Duodenal mucosa (tissue), 2 donors: ENCODE data around the gene CHI3L2.
A peak's percentile ranks its signal among the peaks of the same experiment; 100 is the strongest.

ENCODE experiments used
- H3K27ac ChIP-seq: one replicate; pipeline ENCODE4 v1.7.0; 2013; ENCODE audit warnings: low read depth, low read length
- H3K27me3 ChIP-seq, 2 donors: one replicate each; pipeline ENCODE4 v1.7.0; 2013; ENCODE audit warnings: low read length in 2 of 2, control low read depth in 1 of 2; ENCODE audit not compliant: insufficient read depth in 2 of 2, control insufficient read depth in 1 of 2
- H3K36me3 ChIP-seq, 2 donors: one replicate each; pipeline ENCODE4 v1.7.0; 2013; ENCODE audit warnings: low read length in 2 of 2, control low read depth in 1 of 2; ENCODE audit not compliant: insufficient read depth in 2 of 2, control insufficient read depth in 1 of 2
- H3K4me1 ChIP-seq, 2 donors: one replicate each; pipeline ENCODE4 v1.7.0; 2013; ENCODE audit warnings: low read length in 2 of 2, control low read depth in 1 of 2; ENCODE audit not compliant: insufficient read depth in 2 of 2, control insufficient read depth in 1 of 2
- H3K4me3 ChIP-seq, 2 donors: one replicate each; pipeline ENCODE4 v1.7.0; 2013; ENCODE audit warnings: low read length in 2 of 2, low read depth in 1 of 2
- H3K9ac ChIP-seq, 2 donors: one replicate each; pipeline ENCODE4 v1.7.0; 2013; ENCODE audit warnings: low read length in 2 of 2, low read depth in 1 of 2
- H3K9me3 ChIP-seq, 2 donors: one replicate each; pipeline ENCODE4 v1.7.0; 2013; ENCODE audit warnings: low read length in 2 of 2, control low read depth in 1 of 2; ENCODE audit not compliant: control insufficient read depth in 1 of 2

The CHI3L2 gene

DNA sequence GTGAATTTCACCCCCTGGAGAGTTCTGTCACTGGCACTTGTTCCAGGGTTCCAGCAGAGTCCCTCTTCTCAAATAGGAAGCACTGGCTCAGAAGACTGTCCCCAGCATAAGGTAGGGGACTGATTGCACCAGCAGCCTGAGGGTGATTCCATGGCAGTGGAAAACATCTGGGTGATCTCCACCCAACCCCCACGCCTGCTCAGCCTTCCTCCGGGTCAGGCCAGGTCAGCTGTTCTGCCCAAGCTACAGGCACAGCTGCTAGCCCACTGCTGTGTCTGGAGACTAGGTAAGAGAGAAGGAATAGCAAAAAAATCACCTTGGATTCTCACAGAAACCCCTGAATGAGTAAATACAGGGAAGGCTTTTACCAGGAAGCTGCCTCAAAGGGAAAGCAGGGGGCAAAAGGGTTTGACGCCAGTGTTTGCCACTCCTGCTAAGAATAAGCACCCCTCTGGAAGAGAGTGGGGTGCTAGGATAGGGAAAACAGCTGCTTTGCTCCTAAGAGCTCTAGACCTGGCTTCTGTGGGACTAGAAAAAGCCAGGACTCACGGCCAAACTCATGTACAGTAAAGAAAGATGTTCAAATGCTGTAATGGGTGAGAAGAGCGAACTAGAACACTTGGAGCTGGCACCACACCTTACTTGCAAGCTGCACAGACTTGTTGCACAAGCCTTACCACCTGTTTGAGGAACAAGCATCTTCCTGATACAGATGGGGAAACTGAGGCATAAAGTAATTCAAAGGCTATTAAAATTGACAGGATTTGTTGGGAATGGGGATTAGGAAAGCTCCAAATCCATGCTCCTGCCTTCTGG lies 26.0 kb upstream of the CHI3L2 start:
- no peak overlapping the region for H3K27ac ChIP-seq
- peak overlapping the region; percentile 56 to 59 for H3K4me3 ChIP-seq
- H3K36me3 ChIP-seq = peaks cover 27 to 36% of the 10 kb centered on the region in 2 donors
- H3K27me3 ChIP-seq = no peaks in the 10 kb centered on the region
- peak overlapping the region; percentile 10 to 48 for H3K9ac ChIP-seq
- H3K9me3 ChIP-seq = no peaks in the 10 kb centered on the region
- H3K4me1 ChIP-seq = peaks cover 51 to 60% of the 10 kb centered on the region in 2 donors

DNA sequence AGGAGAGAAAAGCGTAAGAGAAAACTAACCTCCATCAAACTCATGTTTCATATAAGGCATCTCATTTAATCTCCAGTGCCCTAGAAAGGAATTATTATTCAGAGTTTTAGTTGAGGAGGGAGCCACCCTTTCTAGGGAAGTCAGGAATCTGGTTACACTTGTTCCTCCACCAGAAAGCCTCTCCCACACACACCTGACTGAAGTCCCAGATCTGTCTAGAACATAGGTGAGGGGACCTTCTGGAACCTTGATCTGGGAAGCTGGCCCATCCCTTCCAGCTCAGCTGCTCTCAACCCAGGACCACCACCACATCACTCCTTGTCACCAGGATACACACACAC lies 25.2 kb upstream of the CHI3L2 start:
- Histone ChIP-seq H3K36me3 (peaks cover 18 to 28% of the 10 kb centered on the region in 2 donors), H3K9me3 (no peaks in the 10 kb centered on the region), H3K4me1 (peaks cover 51 to 55% of the 10 kb centered on the region in 2 donors), H3K9ac (peak overlapping the region in 1 of 2 donors; percentile 77), H3K27me3 (no peaks in the 10 kb centered on the region), H3K4me3 (peak overlapping the region; percentile 56 to 77), H3K27ac (peak overlapping the region; percentile 91)

DNA sequence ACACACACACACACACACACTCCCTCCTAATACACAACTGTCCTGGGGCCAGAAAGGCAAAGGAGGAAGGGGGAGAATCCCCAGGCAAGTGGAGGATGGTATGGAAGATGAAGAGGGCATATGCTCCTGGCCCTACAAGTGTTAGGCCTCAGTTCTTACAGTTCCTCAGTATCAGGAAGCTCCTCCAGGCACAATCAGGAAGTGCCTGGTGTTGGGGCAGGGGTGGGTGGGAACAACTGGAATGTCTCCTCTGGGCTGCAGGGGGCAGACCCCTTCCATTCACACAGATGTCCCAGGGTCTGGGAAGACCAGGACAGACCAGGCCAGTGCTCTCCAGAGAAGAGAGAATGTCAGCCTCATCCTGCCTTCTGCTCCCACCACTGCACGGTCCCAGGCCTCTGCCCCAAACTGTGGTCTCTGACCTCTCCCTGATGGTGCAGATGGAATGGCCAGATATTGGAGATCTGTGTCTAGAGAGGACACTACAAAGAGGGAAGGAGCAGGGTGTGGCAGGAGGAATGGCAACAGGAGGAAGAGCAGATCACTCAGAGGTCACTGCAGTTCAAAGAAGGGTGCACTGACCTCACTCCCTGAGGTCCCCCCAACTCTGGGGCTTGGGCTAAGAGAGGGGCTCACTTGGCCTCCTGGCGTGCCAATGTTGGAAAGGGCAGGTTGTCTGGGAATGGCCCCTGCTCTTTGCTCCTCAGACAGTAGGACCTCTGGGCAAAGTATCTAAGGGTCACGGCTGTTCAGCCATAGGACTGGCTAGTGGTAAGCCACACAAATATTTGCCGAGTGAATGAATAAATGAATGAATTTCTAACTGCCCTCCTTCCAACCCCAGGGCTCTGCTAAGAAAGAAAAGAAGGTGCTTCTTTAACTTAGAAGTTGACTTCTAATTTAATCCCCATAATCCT lies 24.5 kb upstream of the CHI3L2 start:
- Histone ChIP-seq H3K9ac (peak overlapping the region; percentile 73 to 77), H3K27me3 (no peaks in the 10 kb centered on the region), H3K4me3 (peak overlapping the region; percentile 71 to 77), H3K4me1 (peaks cover 51 to 52% of the 10 kb centered on the region in 2 donors), H3K27ac (peak overlapping the region; percentile 91), H3K36me3 (peaks cover 12 to 22% of the 10 kb centered on the region in 2 donors), H3K9me3 (no peaks in the 10 kb centered on the region)

DNA sequence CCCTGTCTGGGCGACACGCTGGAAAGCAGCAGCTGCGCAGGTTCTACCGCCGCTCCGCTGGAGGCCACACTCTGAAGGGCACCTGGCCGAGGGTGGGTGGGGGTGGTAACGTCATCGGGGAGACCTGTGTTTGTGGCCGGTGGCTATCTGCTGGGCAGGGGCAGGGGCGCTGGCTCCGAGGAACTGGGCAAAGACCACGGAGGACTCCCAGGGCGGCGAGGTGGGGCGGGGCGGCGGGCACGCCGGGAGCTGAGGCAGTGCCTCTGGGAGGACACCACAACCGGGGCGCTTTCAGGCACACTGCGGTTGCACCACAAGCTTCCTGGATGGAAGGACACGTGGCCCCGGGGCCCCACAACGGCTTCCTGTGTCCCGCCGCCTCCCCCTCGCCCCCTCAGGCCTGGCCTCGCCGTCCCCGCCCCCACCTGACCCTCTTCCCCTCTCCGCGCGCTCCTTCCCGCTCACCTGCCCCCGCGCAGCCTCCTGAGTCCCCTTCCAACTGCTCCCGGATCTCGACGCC lies 23.8 kb upstream of the CHI3L2 start:
- H3K27ac ChIP-seq = peak overlapping the region; percentile 91
- no peaks in the 10 kb centered on the region for H3K9me3 ChIP-seq
- peaks cover 51 to 52% of the 10 kb centered on the region in 2 donors for H3K4me1 ChIP-seq
- H3K9ac ChIP-seq = peak overlapping the region; percentile 73 to 77
- H3K4me3 ChIP-seq = peak overlapping the region; percentile 71 to 77
- H3K27me3 ChIP-seq = no peaks in the 10 kb centered on the region
- H3K36me3 ChIP-seq = peaks cover 5 to 14% of the 10 kb centered on the region in 2 donors

DNA sequence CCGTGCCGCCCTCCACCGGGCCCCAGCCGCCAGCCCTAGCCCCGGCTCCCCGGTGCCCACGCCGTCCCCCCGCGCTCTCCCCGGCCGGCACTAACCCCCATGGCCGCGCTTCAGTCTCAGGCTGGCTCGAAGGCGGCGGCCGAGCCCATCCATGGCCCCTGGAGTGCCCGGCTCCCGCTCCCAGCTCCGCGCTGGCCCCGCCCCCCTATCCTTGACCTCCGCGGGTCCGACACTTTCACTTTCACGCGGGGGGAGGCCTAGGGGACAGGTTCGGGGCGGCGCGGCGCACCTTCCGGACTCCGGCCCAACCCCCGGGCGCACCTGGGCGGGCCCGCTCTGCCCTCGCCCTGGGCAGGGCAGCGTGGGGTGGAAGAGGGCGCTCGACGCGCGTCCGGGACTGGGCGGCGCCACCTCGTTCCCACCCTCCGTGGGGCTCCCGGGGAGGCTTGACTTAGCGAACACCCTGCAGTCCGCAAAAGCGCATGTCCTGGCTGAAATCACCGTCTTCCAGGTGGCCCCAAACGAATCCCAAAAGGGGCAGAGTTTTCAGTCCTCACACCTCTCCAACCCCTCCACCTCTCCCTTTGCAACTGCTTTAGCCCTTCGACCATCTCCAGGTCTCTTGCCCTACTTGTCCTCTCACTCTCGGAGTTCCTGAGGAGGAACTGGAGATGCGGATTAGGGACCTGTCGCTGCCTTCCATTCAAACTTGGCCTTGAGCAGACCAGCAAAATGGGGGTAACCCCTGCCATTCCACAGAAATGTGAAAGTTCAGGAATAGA lies 23.1 kb upstream of the CHI3L2 start:
- Histone ChIP-seq H3K9me3 (no peaks in the 10 kb centered on the region), H3K27ac (peak overlapping the region; percentile 91), H3K36me3 (peaks cover 0 to 7% of the 10 kb centered on the region in 2 donors), H3K4me1 (peaks cover 51 to 52% of the 10 kb centered on the region in 2 donors), H3K9ac (peak overlapping the region; percentile 71 to 77), H3K27me3 (no peaks in the 10 kb centered on the region), H3K4me3 (peak overlapping the region; percentile 71 to 77)

DNA sequence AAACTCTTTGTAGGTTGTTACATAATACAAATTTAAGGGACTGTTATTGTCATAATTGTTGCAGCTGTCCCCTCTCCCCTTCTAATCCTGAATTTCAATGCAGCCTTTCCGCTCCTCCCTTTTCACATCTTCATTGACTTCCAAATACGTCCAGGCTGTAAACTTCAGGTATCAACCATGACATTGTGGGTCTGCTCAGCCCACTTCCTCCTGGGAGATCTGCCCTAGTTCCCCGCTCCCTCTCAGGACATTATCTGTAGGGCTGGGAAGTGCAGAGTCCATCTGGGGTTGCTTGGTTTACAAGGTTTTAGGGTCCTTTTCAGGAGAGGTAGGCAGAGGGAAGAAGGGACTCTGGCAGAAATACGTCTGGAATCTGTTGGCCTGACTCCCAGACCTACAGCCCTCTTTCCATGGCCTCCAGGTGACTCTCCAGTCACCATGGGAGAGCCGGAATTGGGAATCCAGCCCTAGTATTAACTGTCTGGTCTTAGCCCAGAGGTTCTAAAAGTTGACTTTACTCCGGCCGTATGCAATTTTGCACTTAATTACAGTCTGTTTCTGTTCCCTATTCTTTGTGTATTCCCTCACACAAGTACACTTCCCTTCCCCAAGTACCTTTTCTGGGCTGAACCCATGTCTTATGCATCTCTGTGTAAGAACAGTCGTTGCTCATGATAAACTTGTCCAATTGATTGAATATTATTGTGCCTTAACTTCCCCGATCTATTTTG lies 22.4 kb upstream of the CHI3L2 start:
- Histone ChIP-seq H3K9ac (peak overlapping the region; percentile 57 to 71), H3K36me3 (peaks cover 0 to 3% of the 10 kb centered on the region in 2 donors), H3K4me1 (peaks cover 45% of the 10 kb centered on the region in 2 donors), H3K27me3 (no peaks in the 10 kb centered on the region), H3K27ac (peak overlapping the region; percentile 91), H3K4me3 (peak overlapping the region; percentile 71 to 77), H3K9me3 (no peaks in the 10 kb centered on the region)

DNA sequence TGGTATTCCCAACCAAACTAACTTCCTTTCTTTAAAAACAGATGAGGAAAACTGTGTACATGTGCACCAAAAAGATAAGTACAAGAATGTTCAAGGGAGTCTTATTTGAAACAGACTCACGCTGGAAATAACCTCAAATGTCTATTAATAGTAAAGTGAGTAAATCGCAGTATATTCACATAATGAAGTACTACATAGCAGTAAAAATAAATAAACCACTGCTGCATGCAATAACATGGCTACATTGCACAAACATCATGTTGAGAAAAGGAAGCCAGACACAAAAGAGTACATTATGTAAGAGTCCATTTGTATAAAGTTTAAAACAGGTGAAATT lies 21.8 kb upstream of the CHI3L2 start:
- H3K27ac ChIP-seq = no peak overlapping the region

DNA sequence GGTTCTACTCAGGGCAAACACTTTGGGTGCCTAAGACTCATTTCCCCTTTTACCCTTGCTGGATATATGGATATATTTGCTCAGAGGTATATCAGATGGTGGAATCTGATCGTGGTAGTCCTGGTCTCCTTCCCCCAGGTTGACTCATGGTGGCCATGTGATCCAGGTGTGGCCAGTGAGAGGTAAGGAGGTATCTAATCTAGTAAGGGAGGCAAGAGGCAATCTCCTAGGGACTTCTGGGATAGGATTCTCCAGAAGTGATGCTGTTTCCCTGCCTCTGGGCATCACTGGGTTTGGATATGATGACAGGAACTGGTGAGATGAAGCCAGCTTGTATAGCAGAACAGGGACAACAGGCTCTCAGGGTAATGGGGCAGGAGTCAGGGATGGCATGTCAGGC lies 18.6 kb upstream of the CHI3L2 start:
- no peaks in the 10 kb centered on the region for H3K9me3 ChIP-seq
- peaks cover 12 to 19% of the 10 kb centered on the region in 2 donors for H3K4me1 ChIP-seq
- H3K4me3 ChIP-seq = no peak overlapping the region
- H3K27ac ChIP-seq = no peak overlapping the region
- no peak overlapping the region for H3K9ac ChIP-seq
- H3K27me3 ChIP-seq = no peaks in the 10 kb centered on the region
- no peaks in the 10 kb centered on the region for H3K36me3 ChIP-seq

More for the DNA sequence above, 21.8 kb upstream of the CHI3L2 start:
- Histone ChIP-seq H3K9ac (no peak overlapping the region), H3K4me1 (peaks cover 40% of the 10 kb centered on the region in 2 donors), H3K9me3 (no peaks in the 10 kb centered on the region), H3K4me3 (no peak overlapping the region), H3K36me3 (no peaks in the 10 kb centered on the region), H3K27me3 (no peaks in the 10 kb centered on the region)

DNA sequence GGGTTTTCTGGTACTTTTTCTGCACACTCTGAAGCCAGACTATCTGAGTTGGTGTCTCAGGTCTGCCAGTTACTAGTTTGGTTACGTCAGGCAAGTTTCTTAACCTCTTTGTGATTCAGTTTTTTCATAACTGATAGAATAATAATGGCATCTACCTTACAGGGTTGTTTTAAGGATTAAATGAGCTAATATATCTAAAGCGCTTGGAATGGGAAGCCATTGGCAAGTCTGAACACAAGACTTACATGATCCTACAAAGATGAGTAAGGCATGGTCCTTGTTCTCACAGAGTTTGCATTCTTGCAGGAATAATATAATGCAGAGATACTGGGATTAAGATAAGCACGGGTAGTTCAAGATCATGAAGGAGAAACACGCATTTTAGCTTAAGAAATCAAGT lies 17.9 kb upstream of the CHI3L2 start:
- no peak overlapping the region for H3K9ac ChIP-seq
- no peaks in the 10 kb centered on the region for H3K27me3 ChIP-seq
- H3K36me3 ChIP-seq = no peaks in the 10 kb centered on the region
- H3K27ac ChIP-seq = no peak overlapping the region
- peaks cover 13 to 20% of the 10 kb centered on the region in 2 donors for H3K4me1 ChIP-seq
- H3K4me3 ChIP-seq = no peak overlapping the region
- no peaks in the 10 kb centered on the region for H3K9me3 ChIP-seq
